Activated CD4-positive, alpha-beta memory T cell treated with anti-CD3 and anti-CD28 coated beads, Interleukin-2, amount 10 ng/mL, durations not matched to agents 7 days and 5 days (primary cell): ENCODE measurements around the gene ELOF1. TPM values are rescaled to one million over a fixed set of nuclear protein-coding genes. Genes with fewer than 3 reads are reported as not detected.
A peak's percentile ranks its signal among the peaks of the same experiment; 100 is the strongest.

Experiments used
- CTCF ChIA-PET: fragments of 350-600 bp; sonication (Branson Sonifier 250); formaldehyde crosslinking; loops from one replicate; lab custom pipeline; 2021; ENCODE audit warnings: antibody characterized with exemption, inconsistent platforms; lab: Charles Lee
- POLR2A ChIA-PET: fragments of 350-600 bp; sonication (Branson Sonifier 250); formaldehyde crosslinking; loops from one replicate; lab custom pipeline; 2021; ENCODE audit warnings: antibody characterized with exemption; lab: Charles Lee
- DNase-seq: peaks from one replicate; pipeline ENCODE4 v3.0.0-alpha.2; 2020
- H3K27ac Mint-ChIP-seq: one replicate; pipeline ENCODE4 v1.8.0; 2021; ENCODE audit warnings: mild to moderate bottlenecking, mixed read lengths
- H3K27me3 Mint-ChIP-seq: one replicate; pipeline ENCODE4 v1.8.0; 2021; ENCODE audit warnings: mixed read lengths
- H3K36me3 Mint-ChIP-seq: one replicate; pipeline ENCODE4 v1.8.0; 2021; ENCODE audit warnings: low read depth, mixed read lengths
- H3K4me1 Mint-ChIP-seq: one replicate; pipeline ENCODE4 v1.8.0; 2021; ENCODE audit warnings: mixed read lengths
- H3K4me3 Mint-ChIP-seq: one replicate; pipeline ENCODE4 v1.8.0; 2021; ENCODE audit warnings: mild to moderate bottlenecking, mixed read lengths
- H3K9me3 Mint-ChIP-seq: one replicate; pipeline ENCODE4 v1.8.0; 2021; ENCODE audit warnings: mixed read lengths
- total RNA-seq, 2 experiments: library from RNA; stranded (reverse); gene quantifications; one replicate each; pipeline ENCODE4 v1.2.3, GENCODE V29; 2021

Gene ELOF1
- total RNA-seq, 2 experiments from 2014 or later: 49.7 to 50.2 TPM

GRCh38 chr19:11507370-11508078 is 51.5 kb downstream of the ELOF1 start:
- Mint-ChIP-seq H3K27me3 (no peaks in the 10 kb centered on the region), H3K36me3 (peaks cover 7% of the 10 kb centered on the region), H3K4me1 (peaks cover 20% of the 10 kb centered on the region), H3K27ac (no peak overlapping the region), H3K9me3 (no peaks in the 10 kb centered on the region), H3K4me3 (peak overlapping the region; percentile 41)
- DNase-seq: no peak
- CTCF ChIA-PET: interaction anchor here (1.5 kb wide), 1 partner anchor 10 kb away, joined by 4 read pairs; no protein-coding TSS in a partner anchor
- POLR2A ChIA-PET: interaction anchor here (2.5 to 3.2 kb wide), 2 partner anchors 21 to 25 kb away, joined by 11 to 14 read pairs; partner anchors contain the start of gene ECSIT

GRCh38 chr19:11506967-11507366 is 52.1 kb downstream of the ELOF1 start:
- H3K9me3 Mint-ChIP-seq: no peaks in the 10 kb centered on the region
- no peak for DNase-seq
- peak overlapping the region; percentile 84 for H3K27ac Mint-ChIP-seq
- H3K4me3 Mint-ChIP-seq: peak overlapping the region; percentile 81
- ChIA-PET CTCF (interaction anchor here (0.7 to 1.5 kb wide), 2 partner anchors 10 to 30 kb away, joined by 4 read pairs; no protein-coding TSS in a partner anchor), POLR2A (interaction anchor here (1.0 to 3.2 kb wide), 3 partner anchors 22 to 53 kb away, joined by 3 to 14 read pairs (median 11); partner anchors contain the start of gene ECSIT)
- H3K4me1 Mint-ChIP-seq: peaks cover 20% of the 10 kb centered on the region
- no peaks in the 10 kb centered on the region for H3K27me3 Mint-ChIP-seq
- peaks cover 7% of the 10 kb centered on the region for H3K36me3 Mint-ChIP-seq

GRCh38 chr19:11506101-11506555 is 52.9 kb downstream of the ELOF1 start:
- Mint-ChIP-seq H3K4me3 (peak overlapping the region; percentile 81), H3K36me3 (peaks cover 6% of the 10 kb centered on the region), H3K4me1 (peaks cover 22% of the 10 kb centered on the region), H3K27me3 (no peaks in the 10 kb centered on the region), H3K27ac (peak overlapping the region; percentile 84), H3K9me3 (no peaks in the 10 kb centered on the region)
- DNase-seq: no peak
- CTCF ChIA-PET: interaction anchor here (0.5 to 1.5 kb wide), 4 partner anchors 9 to 125 kb away, joined by 3 to 4 read pairs (median 4); no protein-coding TSS in a partner anchor
- POLR2A ChIA-PET: interaction anchor here (0.9 to 3.2 kb wide), 7 partner anchors 14 to 131 kb away, joined by 3 to 14 read pairs (median 3); partner anchors contain the start of genes ECSIT and SWSAP1

DNA sequence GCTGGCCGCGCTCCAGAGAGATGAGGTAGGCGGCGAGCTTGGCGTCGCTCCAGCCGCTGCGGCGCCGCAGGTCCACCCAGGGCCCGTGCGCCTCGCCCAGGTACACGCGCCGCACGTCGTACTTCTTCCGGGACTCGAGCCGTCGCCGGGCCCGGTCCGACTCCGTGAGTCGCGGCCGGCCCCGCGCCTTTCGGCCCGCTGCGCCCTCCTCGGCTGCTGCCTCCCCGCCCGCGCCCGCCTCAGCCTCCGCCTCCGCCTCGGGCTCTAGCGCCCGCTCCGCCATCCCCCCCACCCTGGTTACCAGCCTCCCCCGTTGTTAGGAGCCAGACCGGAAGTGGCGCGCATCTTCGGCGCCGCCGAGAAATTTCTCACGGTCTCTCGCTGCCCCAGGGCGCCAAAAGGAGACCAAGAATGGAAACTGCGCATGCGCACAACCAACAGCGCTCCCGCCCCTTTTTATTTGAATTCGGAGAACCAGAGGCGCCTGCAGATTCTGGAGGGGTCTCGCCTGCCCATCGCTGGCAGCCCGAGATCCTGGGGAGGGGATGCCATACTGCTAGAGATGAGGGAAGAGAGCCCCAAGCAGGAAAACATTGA is 53.4 kb downstream of the ELOF1 start, which contains the start of gene ZNF653:
ZNF653 (minus strand) TSS at position 336 of the 597 bp plus-strand sequence; CDS start at position 283, 53 bp downstream.
- H3K4me1 Mint-ChIP-seq: peaks cover 22% of the 10 kb centered on the region
- peak; percentile 96 for DNase-seq
- H3K36me3 Mint-ChIP-seq: peaks cover 7% of the 10 kb centered on the region
- no peaks in the 10 kb centered on the region for H3K27me3 Mint-ChIP-seq
- POLR2A ChIA-PET: interaction anchor here (0.6 to 3.2 kb wide), 7 partner anchors 14 to 131 kb away, joined by 3 to 14 read pairs (median 3); partner anchors contain the start of genes ECSIT and SWSAP1
- H3K4me3 Mint-ChIP-seq: peak within 1 kb of the TSS; percentile 81
- CTCF ChIA-PET: interaction anchor here (0.7 to 1.2 kb wide), 2 partner anchors 31 to 55 kb away, joined by 3 read pairs; no protein-coding TSS in a partner anchor
- H3K9me3 Mint-ChIP-seq: no peaks in the 10 kb centered on the region
- H3K27ac Mint-ChIP-seq: peak within 1 kb of the TSS; percentile 84

DNA sequence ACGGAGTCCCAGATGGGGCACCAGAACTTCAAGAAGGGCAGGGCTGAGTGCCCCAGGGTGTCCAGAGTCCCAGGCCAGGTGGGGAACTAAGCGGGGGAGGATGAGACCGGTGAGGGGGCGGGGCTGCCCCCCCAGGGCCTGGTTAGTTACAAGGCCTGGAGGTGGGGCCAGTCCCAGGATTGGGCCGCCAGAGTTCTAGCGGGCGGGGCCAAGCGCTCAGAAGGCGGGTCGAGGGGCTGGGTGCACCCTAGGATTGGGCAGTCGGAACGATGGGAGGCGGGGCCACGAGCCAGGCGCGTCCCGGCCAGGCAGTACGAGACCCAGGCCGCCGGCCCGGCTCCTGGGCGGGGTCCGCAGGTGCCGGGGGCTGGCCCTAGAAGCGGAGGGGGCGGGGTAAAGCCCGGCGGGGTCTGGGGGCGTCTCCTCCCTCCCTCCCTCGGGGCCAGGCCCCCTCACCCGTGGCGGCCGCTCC is 54.0 kb downstream of the ELOF1 start:
- Mint-ChIP-seq H3K27me3 (no peaks in the 10 kb centered on the region), H3K27ac (peak overlapping the region; percentile 75), H3K4me1 (peaks cover 22% of the 10 kb centered on the region), H3K36me3 (peaks cover 7% of the 10 kb centered on the region), H3K9me3 (no peaks in the 10 kb centered on the region), H3K4me3 (peak overlapping the region; percentile 81)
- DNase-seq: peak; percentile 97
- ChIA-PET CTCF (interaction anchor here (1.2 kb wide), 1 partner anchor 55 kb away, joined by 3 read pairs; no protein-coding TSS in a partner anchor), POLR2A (interaction anchor here (0.6 to 3.2 kb wide), 4 partner anchors 22 to 130 kb away, joined by 3 to 14 read pairs (median 8); partner anchors contain the start of genes ECSIT and SWSAP1)

DNA sequence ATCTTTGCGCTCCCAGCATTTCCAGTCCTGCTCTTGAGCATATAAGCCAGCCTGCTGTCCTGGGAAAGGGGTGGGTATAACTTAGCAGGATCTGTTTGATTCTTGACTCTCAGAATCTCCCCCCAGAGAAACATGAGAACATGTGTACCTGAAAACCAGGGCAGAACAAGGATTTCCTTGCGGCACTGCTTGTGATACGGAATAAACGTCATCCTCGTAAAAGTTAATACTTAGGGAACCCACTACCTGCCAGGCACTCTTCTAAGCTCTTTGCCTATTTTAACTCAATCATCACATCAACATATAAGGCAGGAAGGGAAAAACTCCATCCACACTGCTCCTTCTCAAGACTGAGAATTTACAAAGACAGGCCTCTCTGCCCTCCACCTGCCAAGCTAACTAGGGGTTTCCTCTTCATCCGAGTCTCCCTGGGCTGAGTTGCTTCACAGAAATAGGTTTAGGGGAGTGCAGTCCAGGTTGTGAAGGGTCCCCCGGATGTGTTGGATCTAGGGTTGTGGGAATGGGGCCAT is 54.5 kb downstream of the ELOF1 start:
- no peak for DNase-seq
- CTCF ChIA-PET: interaction anchor here (1.2 kb wide), 1 partner anchor 56 kb away, joined by 3 read pairs; no protein-coding TSS in a partner anchor
- Mint-ChIP-seq H3K27me3 (no peaks in the 10 kb centered on the region), H3K4me3 (peak overlapping the region; percentile 81), H3K27ac (peak overlapping the region; percentile 75), H3K4me1 (peaks cover 22% of the 10 kb centered on the region), H3K36me3 (peaks cover 7% of the 10 kb centered on the region), H3K9me3 (no peaks in the 10 kb centered on the region)
- POLR2A ChIA-PET: interaction anchor here (3.2 kb wide), 1 partner anchor 22 kb away, joined by 14 read pairs; no protein-coding TSS in a partner anchor

Other genes starting within 250 kb of the ELOF1 start
- gene RAB3D, start 219.6 kb downstream of the ELOF1 start, total RNA-seq: 1 to 10 TPM; 8.3 to 8.4 TPM
- 10 to 100 TPM; 32.6 to 35.1 TPM for gene TMEM205, start 213.0 kb downstream of the ELOF1 start, total RNA-seq
- 10 to 100 TPM; 24.0 to 24.7 TPM for gene CCDC159, start 212.7 kb downstream of the ELOF1 start, total RNA-seq
- 1 to 10 TPM; 2.0 to 2.6 TPM for gene PLPPR2, start 203.8 kb downstream of the ELOF1 start, total RNA-seq
- gene SWSAP1, start 184.6 kb downstream of the ELOF1 start, total RNA-seq: 1 to 10 TPM; 2.6 to 2.9 TPM
- gene EPOR, start 174.9 kb downstream of the ELOF1 start, total RNA-seq: 10 to 100 TPM; 10.0 to 10.2 TPM
- not detected for gene RGL3, start 139.9 kb downstream of the ELOF1 start, total RNA-seq
- not detected for gene ODAD3, start 124.1 kb downstream of the ELOF1 start, total RNA-seq
- gene PRKCSH, start 123.6 kb downstream of the ELOF1 start, total RNA-seq: 100 to 1,000 TPM; 315 to 318 TPM
- not detected for gene ELAVL3, start 78.2 kb downstream of the ELOF1 start, total RNA-seq
- gene ZNF653, start 53.4 kb downstream of the ELOF1 start, total RNA-seq: 10 to 100 TPM; 15.6 to 16.5 TPM
- 10 to 100 TPM; 24.8 to 26.8 TPM for gene ECSIT, start 30.1 kb downstream of the ELOF1 start, total RNA-seq
- not detected for gene CNN1, start 20.4 kb downstream of the ELOF1 start, total RNA-seq
- gene ACP5, start 18.4 kb upstream of the ELOF1 start, total RNA-seq: 10 to 100 TPM; 21.3 to 21.4 TPM
- gene ZNF627, start 38.3 kb upstream of the ELOF1 start, total RNA-seq: 1 to 10 TPM; 6.1 to 6.7 TPM
- 1 to 10 TPM; 4.0 to 4.9 TPM for gene ZNF823, start 179.7 kb upstream of the ELOF1 start, total RNA-seq
- 1 to 10 TPM; 8.3 to 8.9 TPM for gene ZNF441, start 207.8 kb upstream of the ELOF1 start, total RNA-seq
- gene ZNF491, start 239.3 kb upstream of the ELOF1 start, total RNA-seq: under 1 TPM; 0.80 to 0.98 TPM